ENCODE data around the gene ZNF667.
A peak's percentile ranks its signal among the peaks of the same experiment; 100 is the strongest.

- peak; percentile 47 to 71 (median 68) for TF ChIP-seq CTCF (IDR thresholded peaks at IDR 0.05)
- peak; percentile 30 to 51 for TF ChIP-seq POLR2A (IDR thresholded peaks at IDR 0.05)
Measured at GRCh38 chr19:56393119-56394012, 83.8 kb downstream of the ZNF667 start, which contains the start of gene ZNF582.

Data from adrenal gland (tissue), 5 donors.